K562 (cell line): ENCODE data around the gene ZNF549. TPM values are rescaled to one million over a fixed set of nuclear protein-coding genes. Genes with fewer than 3 reads are reported as not detected.

Experiments used
- ATF1 ChIP-seq, 2 experiments: fragments of 450-650 bp in 1 of 2; IDR thresholded peaks; 2 replicates each; pipeline ENCODE4 v1.6.1; 2016; ENCODE audit warnings: missing compliant biosample characterization in 1 of 2, missing genetic modification characterization in 1 of 2
- L3MBTL2 ChIP-seq: fragments of 450-650 bp; IDR thresholded peaks from 2 replicates; pipeline ENCODE4 v1.6.1; 2016; ENCODE audit warnings: mild to moderate bottlenecking, moderate library complexity
- RBFOX2 ChIP-seq: fragments of 200-400 bp; formaldehyde crosslinking; IDR thresholded peaks from 2 replicates; pipeline ENCODE4 v1.6.1; 2017; ENCODE audit warnings: low read depth, mild to moderate bottlenecking, low read length, moderate library complexity
- SIN3B ChIP-seq: fragments of 450-650 bp; IDR thresholded peaks from 2 replicates; pipeline ENCODE4 v1.6.1; 2017; ENCODE audit warnings: low read depth, mild to moderate bottlenecking, moderate library complexity
- ZNF143 ChIP-seq: sonication (generic); formaldehyde crosslinking; IDR thresholded peaks from 2 replicates; pipeline ENCODE4 v1.9.0; 2022; ENCODE audit warnings: mild to moderate bottlenecking, missing genetic modification reagents
- ZNF57 ChIP-seq: fragments of 450-650 bp; formaldehyde crosslinking; IDR thresholded peaks from 2 replicates; pipeline ENCODE4 v1.4.0; 2020; ENCODE audit warnings: mild to moderate bottlenecking, moderate library complexity
- polyA plus RNA-seq, 8 experiments: library from polyadenylated mRNA; depleted of rRNA in 4 of 8; stranded (reverse) in 5 of 8; unstranded in 3 of 8; fragments of >200 nt; fragmentation: Nextera tagmentation in 2 of 8; fragmentation: Illumina TruSeq in 1 of 8; extraction: Ambion mirVana in 2 of 8; extraction: Trizol in 1 of 8; gene quantifications; 2 replicates each; pipeline versions ENCODE4 v1.2.1 to v1.2.3, GENCODE V29; 2011 to 2014; ENCODE audit warnings: inconsistent platforms in 1 of 8, missing spikeins in 1 of 8
- total RNA-seq, 7 experiments: library from RNA; depleted of rRNA in 6 of 7; stranded (reverse); fragments of >200 nt in 6 of 7; fragmentation: Illumina TruSeq in 2 of 7; extraction: Trizol in 2 of 7; gene quantifications; 2 replicates each; pipeline versions ENCODE4 v1.2.1 to v1.2.3, GENCODE V29; 2011 to 2021; ENCODE audit warnings: low replicate concordance in 1 of 7
- TF ChIP-seq, protein P1 (sequence below): conservative IDR thresholded peaks from 2 replicates; pipeline ENCODE4 v1.6.1; 2011; ENCODE audit warnings: low read depth, mild to moderate bottlenecking, low read length; ENCODE audit not compliant: control insufficient read depth
- TF ChIP-seq, protein P2 (sequence below): fragments of 250-450 bp; sonication (Bioruptor Pico); IDR thresholded peaks from 2 replicates; pipeline ENCODE4 v1.4.0; 2020; ENCODE audit warnings: mild to moderate bottlenecking
- TF ChIP-seq, protein P3 (sequence below), 2 experiments: fragments of 150-350 bp in 1 of 2; IDR thresholded peaks; 2 replicates each; pipeline ENCODE4 v1.6.1; 2012 to 2016; ENCODE audit warnings: low read depth in 2 of 2, low read length in 2 of 2, mild to moderate bottlenecking in 1 of 2, moderate library complexity in 1 of 2
- TF ChIP-seq, protein P4 (sequence below): fragments of 450-650 bp; IDR thresholded peaks from 2 replicates; pipeline ENCODE4 v1.6.1; 2014; ENCODE audit warnings: low read depth, mild to moderate bottlenecking, moderate library complexity, borderline replicate concordance

Gene ZNF549
- total and polyA plus RNA-seq, 9 of the 15 experiments (the other 6 are each of a cell fraction or from before 2014, with no cell fraction given): 0.03 to 0.68 (median 0.25) TPM

DNA sequence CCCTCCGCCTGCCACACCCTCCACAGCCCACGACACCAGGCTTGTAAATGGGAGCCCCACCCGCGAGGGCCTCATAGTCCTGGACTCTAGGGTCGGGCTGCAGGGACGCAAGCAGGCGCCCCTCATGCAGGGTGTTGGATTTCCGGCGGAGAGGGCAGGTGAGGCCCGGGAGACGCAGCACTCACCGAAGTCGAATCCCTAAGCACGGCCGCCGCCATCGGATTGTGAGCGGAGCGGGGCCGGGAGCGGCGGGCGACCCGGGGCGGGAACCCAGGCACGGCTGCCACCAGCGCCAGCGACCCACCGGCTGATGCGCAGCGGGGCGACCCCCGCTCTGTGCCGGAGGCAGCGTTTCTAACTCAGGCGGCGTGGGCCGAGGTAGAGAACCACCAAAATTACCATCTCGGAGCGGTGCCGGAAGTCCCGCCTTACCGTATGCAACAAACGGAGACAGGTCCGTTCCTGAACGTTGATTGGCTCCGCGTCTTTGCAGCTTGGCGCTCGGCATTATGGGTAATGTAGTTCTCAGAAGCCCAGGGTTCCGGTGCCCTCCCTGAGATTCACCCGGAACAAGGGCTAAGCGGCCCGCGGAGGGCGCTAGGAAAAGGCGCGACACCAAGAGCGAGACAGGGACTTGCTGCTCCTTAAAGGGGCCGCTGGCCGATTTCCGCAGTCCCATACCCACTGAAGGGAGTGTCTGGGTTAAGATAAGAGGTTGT is 51.5 kb downstream of the ZNF549 start, which contains the start of gene ZNF416 (continued):
- TF ChIP-seq, protein P1, sequence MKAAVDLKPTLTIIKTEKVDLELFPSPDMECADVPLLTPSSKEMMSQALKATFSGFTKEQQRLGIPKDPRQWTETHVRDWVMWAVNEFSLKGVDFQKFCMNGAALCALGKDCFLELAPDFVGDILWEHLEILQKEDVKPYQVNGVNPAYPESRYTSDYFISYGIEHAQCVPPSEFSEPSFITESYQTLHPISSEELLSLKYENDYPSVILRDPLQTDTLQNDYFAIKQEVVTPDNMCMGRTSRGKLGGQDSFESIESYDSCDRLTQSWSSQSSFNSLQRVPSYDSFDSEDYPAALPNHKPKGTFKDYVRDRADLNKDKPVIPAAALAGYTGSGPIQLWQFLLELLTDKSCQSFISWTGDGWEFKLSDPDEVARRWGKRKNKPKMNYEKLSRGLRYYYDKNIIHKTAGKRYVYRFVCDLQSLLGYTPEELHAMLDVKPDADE: 0 out of 2 replicates have a peak, but pooled peaks have one; percentile 28
- no peak for TF ChIP-seq ZNF57 (CRISPR knock-in tag)
- peak; percentile 86 for TF ChIP-seq ZNF143 (CRISPR knock-in tag)
- TF ChIP-seq ATF1 (CRISPR knock-in tag; IDR thresholded peaks at IDR 0.05): no peak
- TF ChIP-seq ATF1 (tag; IDR thresholded peaks at IDR 0.05): peak; percentile 80
- TF ChIP-seq, protein P2, sequence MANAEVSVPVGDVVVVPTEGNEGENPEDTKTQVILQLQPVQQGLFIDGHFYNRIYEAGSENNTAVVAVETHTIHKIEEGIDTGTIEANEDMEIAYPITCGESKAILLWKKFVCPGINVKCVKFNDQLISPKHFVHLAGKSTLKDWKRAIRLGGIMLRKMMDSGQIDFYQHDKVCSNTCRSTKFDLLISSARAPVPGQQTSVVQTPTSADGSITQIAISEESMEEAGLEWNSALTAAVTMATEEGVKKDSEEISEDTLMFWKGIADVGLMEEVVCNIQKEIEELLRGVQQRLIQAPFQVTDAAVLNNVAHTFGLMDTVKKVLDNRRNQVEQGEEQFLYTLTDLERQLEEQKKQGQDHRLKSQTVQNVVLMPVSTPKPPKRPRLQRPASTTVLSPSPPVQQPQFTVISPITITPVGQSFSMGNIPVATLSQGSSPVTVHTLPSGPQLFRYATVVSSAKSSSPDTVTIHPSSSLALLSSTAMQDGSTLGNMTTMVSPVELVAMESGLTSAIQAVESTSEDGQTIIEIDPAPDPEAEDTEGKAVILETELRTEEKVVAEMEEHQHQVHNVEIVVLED (CRISPR knock-in tag): peak; percentile 53; the same call in 1 of the 2 replicates
- TF ChIP-seq L3MBTL2: peak; percentile 57; the same call in 1 of the 2 replicates
- TF ChIP-seq, protein P3, sequence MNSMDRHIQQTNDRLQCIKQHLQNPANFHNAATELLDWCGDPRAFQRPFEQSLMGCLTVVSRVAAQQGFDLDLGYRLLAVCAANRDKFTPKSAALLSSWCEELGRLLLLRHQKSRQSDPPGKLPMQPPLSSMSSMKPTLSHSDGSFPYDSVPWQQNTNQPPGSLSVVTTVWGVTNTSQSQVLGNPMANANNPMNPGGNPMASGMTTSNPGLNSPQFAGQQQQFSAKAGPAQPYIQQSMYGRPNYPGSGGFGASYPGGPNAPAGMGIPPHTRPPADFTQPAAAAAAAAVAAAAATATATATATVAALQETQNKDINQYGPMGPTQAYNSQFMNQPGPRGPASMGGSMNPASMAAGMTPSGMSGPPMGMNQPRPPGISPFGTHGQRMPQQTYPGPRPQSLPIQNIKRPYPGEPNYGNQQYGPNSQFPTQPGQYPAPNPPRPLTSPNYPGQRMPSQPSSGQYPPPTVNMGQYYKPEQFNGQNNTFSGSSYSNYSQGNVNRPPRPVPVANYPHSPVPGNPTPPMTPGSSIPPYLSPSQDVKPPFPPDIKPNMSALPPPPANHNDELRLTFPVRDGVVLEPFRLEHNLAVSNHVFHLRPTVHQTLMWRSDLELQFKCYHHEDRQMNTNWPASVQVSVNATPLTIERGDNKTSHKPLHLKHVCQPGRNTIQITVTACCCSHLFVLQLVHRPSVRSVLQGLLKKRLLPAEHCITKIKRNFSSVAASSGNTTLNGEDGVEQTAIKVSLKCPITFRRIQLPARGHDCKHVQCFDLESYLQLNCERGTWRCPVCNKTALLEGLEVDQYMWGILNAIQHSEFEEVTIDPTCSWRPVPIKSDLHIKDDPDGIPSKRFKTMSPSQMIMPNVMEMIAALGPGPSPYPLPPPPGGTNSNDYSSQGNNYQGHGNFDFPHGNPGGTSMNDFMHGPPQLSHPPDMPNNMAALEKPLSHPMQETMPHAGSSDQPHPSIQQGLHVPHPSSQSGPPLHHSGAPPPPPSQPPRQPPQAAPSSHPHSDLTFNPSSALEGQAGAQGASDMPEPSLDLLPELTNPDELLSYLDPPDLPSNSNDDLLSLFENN (IDR thresholded peaks at IDR 0.05; ENCODE audit: low read depth in 2 of 2, low read length in 2 of 2): no peak
- TF ChIP-seq, protein P4, sequence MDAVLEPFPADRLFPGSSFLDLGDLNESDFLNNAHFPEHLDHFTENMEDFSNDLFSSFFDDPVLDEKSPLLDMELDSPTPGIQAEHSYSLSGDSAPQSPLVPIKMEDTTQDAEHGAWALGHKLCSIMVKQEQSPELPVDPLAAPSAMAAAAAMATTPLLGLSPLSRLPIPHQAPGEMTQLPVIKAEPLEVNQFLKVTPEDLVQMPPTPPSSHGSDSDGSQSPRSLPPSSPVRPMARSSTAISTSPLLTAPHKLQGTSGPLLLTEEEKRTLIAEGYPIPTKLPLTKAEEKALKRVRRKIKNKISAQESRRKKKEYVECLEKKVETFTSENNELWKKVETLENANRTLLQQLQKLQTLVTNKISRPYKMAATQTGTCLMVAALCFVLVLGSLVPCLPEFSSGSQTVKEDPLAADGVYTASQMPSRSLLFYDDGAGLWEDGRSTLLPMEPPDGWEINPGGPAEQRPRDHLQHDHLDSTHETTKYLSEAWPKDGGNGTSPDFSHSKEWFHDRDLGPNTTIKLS: peak; percentile 67; the same call in 1 of the 2 replicates
- TF ChIP-seq RBFOX2: peak; percentile 69
- peak; percentile 15; the same call in 1 of the 2 replicates for TF ChIP-seq SIN3B
